NCI-H2107 treated with DMSO at 0.1 percent for 48 hours (cell line): ENCODE measurements around the gene PSMB5.

Source experiments
- DNase-seq: peaks from one replicate; lab custom pipeline; 2025; ENCODE audit not compliant: unreplicated experiment; lab: John Stamatoyannopoulos, UW

The PSMB5 gene

GRCh38 chr14:23045419-23046357, 11.0 kb upstream of the PSMB5 start:
- no peak for DNase-seq

GRCh38 chr14:23044840-23045239, 10.1 kb upstream of the PSMB5 start:
- DNase-seq = no peak

- no peak for DNase-seq
These were observed 9.1 kb upstream of the PSMB5 start for GRCh38 chr14:23043754-23044153.

- no peak for DNase-seq
These were observed 8.4 kb upstream of the PSMB5 start for GRCh38 chr14:23043145-23043544.

GRCh38 chr14:23042162-23042965, 7.7 kb upstream of the PSMB5 start, which contains the start of gene PSMB11:
Gene PSMB11, plus strand, starts transcription at chr14:23042212. Its CDS starts 14 bp downstream, at chr14:23042226.
- no peak for DNase-seq

- DNase-seq = no peak
These were observed 7.0 kb upstream of the PSMB5 start for GRCh38 chr14:23041729-23042128.

GRCh38 chr14:23040100-23040499, 5.4 kb upstream of the PSMB5 start:
- DNase-seq = no peak

GRCh38 chr14:23035303-23036144, 824 bp upstream of the PSMB5 start:
- DNase-seq = no peak

- DNase-seq = no peak
These were observed 751 bp downstream of the PSMB5 start for GRCh38 chr14:23033801-23034497.

- DNase-seq = no peak
These were observed 1.4 kb downstream of the PSMB5 start for GRCh38 chr14:23033251-23033727.

- no peak for DNase-seq
These were observed 3.8 kb downstream of the PSMB5 start for GRCh38 chr14:23030936-23031335.

GRCh38 chr14:23028799-23029198, 5.9 kb downstream of the PSMB5 start:
- no peak for DNase-seq

GRCh38 chr14:23025151-23025814, 9.4 kb downstream of the PSMB5 start:
- DNase-seq = no peak

GRCh38 chr14:23024612-23025075, 10.1 kb downstream of the PSMB5 start:
- DNase-seq = no peak

- no peak for DNase-seq
These were observed 10.9 kb downstream of the PSMB5 start for GRCh38 chr14:23023795-23024152.

GRCh38 chr14:23023022-23023794, 11.5 kb downstream of the PSMB5 start:
- no peak for DNase-seq

- DNase-seq = no peak
These were observed 12.7 kb downstream of the PSMB5 start for GRCh38 chr14:23021889-23022442.

GRCh38 chr14:23021434-23021833, 13.3 kb downstream of the PSMB5 start:
- DNase-seq = no peak
